OCI-LY1 (cell line): Measurements from ENCODE around the gene TPSAB1.

Experiments
- H2AFZ ChIP-seq: fragments of 200-600 bp; sonication (generic), shearing (Covaris generic); 2 replicates; pipeline ENCODE4 v1.6.0; 2014; ENCODE audit warnings: antibody characterized with exemption, mild to moderate bottlenecking, low read length
- H3F3A ChIP-seq: fragments of 200-600 bp; sonication (generic), shearing (Covaris generic); 2 replicates; pipeline ENCODE4 v1.6.0; 2014; ENCODE audit warnings: mild to moderate bottlenecking, antibody characterized with exemption, low read length, moderate library complexity; ENCODE audit not compliant: insufficient read depth
- H3K27ac ChIP-seq: fragments of 200-600 bp; sonication (generic); 2 replicates; pipeline ENCODE4 v1.5.1; 2014; ENCODE audit warnings: low read length, mixed run types, mild to moderate bottlenecking, low read depth; ENCODE audit not compliant: poor library complexity, severe bottlenecking
- H3K27me3 ChIP-seq: fragments of 200-600 bp; sonication (generic); 2 replicates; pipeline ENCODE4 v1.6.0; 2014; ENCODE audit warnings: antibody characterized with exemption, mild to moderate bottlenecking, low read length, moderate library complexity; ENCODE audit not compliant: insufficient read depth
- H3K36me3 ChIP-seq: fragments of 200-600 bp; sonication (generic); 2 replicates; pipeline ENCODE4 v1.6.1; 2014; ENCODE audit warnings: mild to moderate bottlenecking, antibody characterized with exemption, low read length, moderate library complexity, mixed read lengths; ENCODE audit not compliant: insufficient read depth
- H3K4me1 ChIP-seq: fragments of 200-600 bp; sonication (generic); 2 replicates; pipeline ENCODE4 v1.5.1; 2014; ENCODE audit warnings: mild to moderate bottlenecking, low read length, moderate library complexity; ENCODE audit not compliant: insufficient read depth, severe bottlenecking
- H3K4me2 ChIP-seq: fragments of 200-600 bp; sonication (generic), shearing (Covaris generic); 2 replicates; pipeline ENCODE4 v1.6.1; 2014; ENCODE audit warnings: low read length
- H3K4me3 ChIP-seq: fragments of 200-600 bp; sonication (generic); 2 replicates; pipeline ENCODE4 v1.5.1; 2014; ENCODE audit warnings: low read length, low read depth, mild to moderate bottlenecking, mixed read lengths; ENCODE audit not compliant: poor library complexity, severe bottlenecking
- H3K79me2 ChIP-seq: fragments of 200-600 bp; shearing (Covaris generic); 2 replicates; pipeline ENCODE4 v1.6.1; 2016; ENCODE audit warnings: mixed run types, low read length, mixed read lengths; ENCODE audit not compliant: insufficient read depth
- H3K9ac ChIP-seq: fragments of 200-600 bp; sonication (generic), shearing (Covaris generic); 2 replicates; pipeline ENCODE4 v1.6.1; 2014; ENCODE audit warnings: mild to moderate bottlenecking, low read length, mixed read lengths
- H3K9me2 ChIP-seq: fragments of 200-600 bp; sonication (generic), shearing (Covaris generic); 2 replicates; pipeline ENCODE4 v1.6.1; 2014; ENCODE audit warnings: low read depth, mild to moderate bottlenecking, low read length, mixed read lengths
- H3K9me3 ChIP-seq: fragments of 200-600 bp; shearing (Covaris generic); 2 replicates; pipeline ENCODE4 v1.6.1; 2014; ENCODE audit warnings: low read length, mixed read lengths
- H4K20me1 ChIP-seq: fragments of 200-600 bp; sonication (generic), shearing (Covaris generic); 2 replicates; pipeline ENCODE4 v1.6.0; 2016; ENCODE audit warnings: mild to moderate bottlenecking, low read length; ENCODE audit not compliant: insufficient read depth
- CTCF ChIP-seq: fragments of 200-600 bp; sonication (generic), shearing (Covaris generic); IDR thresholded peaks from 2 replicates; pipeline ENCODE4 v1.5.1; 2017; ENCODE audit warnings: mild to moderate bottlenecking, antibody characterized with exemption, low read length, moderate library complexity, mixed read lengths
- EZH2 ChIP-seq: fragments of 200-600 bp; sonication (generic), shearing (Covaris generic); IDR thresholded peaks from 2 replicates; pipeline ENCODE4 v1.8.0; 2017; ENCODE audit warnings: borderline replicate concordance, mixed run types, mild to moderate bottlenecking, antibody characterized with exemption, low read length, moderate library complexity, mixed read lengths

TPSAB1 gene

GRCh38 chr16:1290860-1291575, 50.5 kb downstream of the TPSAB1 start:
- Histone ChIP-seq H3K36me3 (no peaks in the 10 kb centered on the region), H3K27me3 (0 out of 2 replicates have a peak, but pooled peaks cover 12% of the 10 kb centered on the region), H3K9me3 (no peaks in the 10 kb centered on the region), H3K4me3 (no peak overlapping the region), H3F3A (no peaks in the 10 kb centered on the region), H3K9me2 (no peaks in the 10 kb centered on the region), H3K27ac (no peak overlapping the region), H4K20me1 (no peaks in the 10 kb centered on the region), H2AFZ (no peak overlapping the region), H3K4me2 (no peak overlapping the region), H3K4me1 (no peaks in the 10 kb centered on the region), H3K9ac (no peak overlapping the region), H3K79me2 (no peaks in the 10 kb centered on the region)
- TF ChIP-seq CTCF (no peak), EZH2 (no peak)

GRCh38 chr16:1291576-1291974, 51.1 kb downstream of the TPSAB1 start:
- H3F3A ChIP-seq = no peaks in the 10 kb centered on the region
- no peak for TF ChIP-seq CTCF
- no peak for TF ChIP-seq EZH2
- H3K4me3 ChIP-seq = no peak overlapping the region
- H2AFZ ChIP-seq = no peak overlapping the region
- no peaks in the 10 kb centered on the region for H3K9me3 ChIP-seq
- no peak overlapping the region for H3K4me2 ChIP-seq
- no peak overlapping the region for H3K9ac ChIP-seq
- H3K9me2 ChIP-seq = no peaks in the 10 kb centered on the region
- H4K20me1 ChIP-seq = no peaks in the 10 kb centered on the region
- H3K4me1 ChIP-seq = no peaks in the 10 kb centered on the region
- H3K27me3 ChIP-seq = 0 out of 2 replicates have a peak, but pooled peaks cover 12% of the 10 kb centered on the region
- no peaks in the 10 kb centered on the region for H3K79me2 ChIP-seq
- H3K36me3 ChIP-seq = no peaks in the 10 kb centered on the region
- H3K27ac ChIP-seq = no peak overlapping the region
